Vagina (tissue), 2 donors: ENCODE measurements around the gene SLC12A7.
"Not testable (repeated sequence)": the region's sequence is repeated elsewhere in the genome, so short reads cannot be mapped to it uniquely, and the experiment has no call there.

Experiments
- POLR2AphosphoS5 ChIP-seq, 2 donors: sonication (generic); formaldehyde crosslinking; IDR thresholded peaks; one replicate each; pipeline ENCODE4 v1.9.0; 2017; ENCODE audit warnings: antibody characterized with exemption in 2 of 2, mild to moderate bottlenecking in 2 of 2, low read depth in 1 of 2; ENCODE audit not compliant: insufficient read depth in 1 of 2
- TF ChIP-seq, protein P1 (sequence below), 3 experiments: fragments of 450-650 bp in 2 of 3; fragments of 200-600 bp in 1 of 3; sonication (generic) in 1 of 3; IDR thresholded peaks; one replicate each; pipeline ENCODE4 v1.5.1; 2017 to 2019; ENCODE audit warnings: antibody characterized with exemption in 3 of 3, mild to moderate bottlenecking in 2 of 3, moderate library complexity in 2 of 3

DNA sequence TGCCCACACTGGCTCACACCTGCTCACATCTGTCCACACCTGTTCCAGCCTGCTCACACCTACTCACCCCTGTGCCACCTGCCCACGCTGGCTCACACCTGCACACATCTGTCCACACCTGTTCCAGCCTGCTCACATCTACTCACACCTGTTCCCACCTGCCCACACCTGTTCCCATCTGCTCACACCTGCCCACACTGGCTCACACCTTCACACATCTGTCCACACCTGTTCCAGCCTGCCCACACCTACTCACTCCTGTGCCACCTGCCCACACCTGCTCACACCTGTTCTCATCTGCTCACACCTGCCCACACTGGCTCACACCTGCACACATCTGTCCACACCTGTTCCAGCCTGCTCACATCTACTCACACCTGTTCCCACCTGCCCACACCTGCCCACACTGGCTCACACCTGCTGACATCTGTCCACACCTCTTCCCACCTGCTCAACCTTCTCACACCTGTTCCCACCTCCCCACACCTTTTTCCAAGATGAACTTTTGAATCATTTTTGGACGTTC lies 45.7 kb upstream of the SLC12A7 start:
- not testable (repeated sequence) for TF ChIP-seq POLR2AphosphoS5 (IDR thresholded peaks at IDR 0.05; ENCODE audit: insufficient read depth in 1 of 2, low read depth in 1 of 2)
- TF ChIP-seq, protein P1, sequence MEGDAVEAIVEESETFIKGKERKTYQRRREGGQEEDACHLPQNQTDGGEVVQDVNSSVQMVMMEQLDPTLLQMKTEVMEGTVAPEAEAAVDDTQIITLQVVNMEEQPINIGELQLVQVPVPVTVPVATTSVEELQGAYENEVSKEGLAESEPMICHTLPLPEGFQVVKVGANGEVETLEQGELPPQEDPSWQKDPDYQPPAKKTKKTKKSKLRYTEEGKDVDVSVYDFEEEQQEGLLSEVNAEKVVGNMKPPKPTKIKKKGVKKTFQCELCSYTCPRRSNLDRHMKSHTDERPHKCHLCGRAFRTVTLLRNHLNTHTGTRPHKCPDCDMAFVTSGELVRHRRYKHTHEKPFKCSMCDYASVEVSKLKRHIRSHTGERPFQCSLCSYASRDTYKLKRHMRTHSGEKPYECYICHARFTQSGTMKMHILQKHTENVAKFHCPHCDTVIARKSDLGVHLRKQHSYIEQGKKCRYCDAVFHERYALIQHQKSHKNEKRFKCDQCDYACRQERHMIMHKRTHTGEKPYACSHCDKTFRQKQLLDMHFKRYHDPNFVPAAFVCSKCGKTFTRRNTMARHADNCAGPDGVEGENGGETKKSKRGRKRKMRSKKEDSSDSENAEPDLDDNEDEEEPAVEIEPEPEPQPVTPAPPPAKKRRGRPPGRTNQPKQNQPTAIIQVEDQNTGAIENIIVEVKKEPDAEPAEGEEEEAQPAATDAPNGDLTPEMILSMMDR (IDR thresholded peaks at IDR 0.05): not testable (repeated sequence)
